HG03469 (cell line): ENCODE results near the gene LTA.
"Not testable (repeated sequence)": the region's sequence is repeated elsewhere in the genome, so short reads cannot be mapped to it uniquely, and the experiment has no call there.

Experiments used
- ATAC-seq: cut with Tn5 transposase; IDR thresholded peaks from one replicate; pipeline ENCODE4 v1.9.1; 2021; ENCODE audit warnings: mild to moderate bottlenecking, moderate library complexity, moderate number of reproducible peaks; ENCODE audit not compliant: unreplicated experiment

LTA gene

DNA sequence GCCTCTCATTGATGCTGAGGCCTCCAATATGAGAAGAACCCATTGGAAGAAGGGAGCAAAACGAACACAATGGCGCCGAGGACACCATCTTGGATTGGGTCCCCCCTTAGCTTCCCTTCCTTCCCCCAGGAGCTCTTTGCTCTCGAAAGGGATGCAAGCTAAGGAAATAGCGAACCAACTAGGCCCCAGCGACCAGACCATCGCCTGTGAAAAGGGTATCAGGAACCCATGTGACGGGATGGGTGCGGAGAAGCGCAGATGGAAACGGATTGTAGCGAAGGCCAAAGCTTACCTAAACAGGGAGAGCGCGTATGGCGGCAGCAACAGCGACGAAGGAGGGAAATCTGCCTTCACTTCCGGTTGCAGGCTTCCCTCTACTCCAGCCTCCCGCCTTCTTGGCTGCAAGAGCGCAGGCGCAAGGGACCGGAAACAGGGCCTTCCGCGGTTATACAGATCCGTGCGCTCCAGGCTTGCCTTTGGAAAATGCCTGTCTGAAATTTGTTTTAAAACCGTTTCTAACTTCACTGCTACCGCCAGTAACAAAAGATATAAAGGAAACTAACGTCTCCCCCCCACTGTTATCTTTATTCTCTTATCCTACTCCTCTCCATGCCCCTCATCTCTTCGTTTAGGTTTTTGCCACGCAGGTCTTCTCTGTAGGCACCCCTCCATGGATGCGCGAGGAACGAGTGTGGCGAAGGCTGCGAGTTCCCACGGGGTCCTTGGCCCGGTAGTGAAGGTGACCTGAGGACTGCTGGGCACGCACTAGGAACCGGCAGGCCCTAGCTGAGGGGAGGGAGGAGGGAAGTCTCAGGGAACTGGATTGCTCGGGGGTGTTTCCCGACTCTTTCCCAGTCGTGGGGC, 30.2 kb upstream of the LTA start, which contains the start of gene DDX39B:
TSS of gene DDX39B (minus strand) at position 346 of the 864 bp plus-strand sequence. CDS start 1,471 bp downstream, outside the sequence.
- ATAC-seq: peak; percentile 44

DNA sequence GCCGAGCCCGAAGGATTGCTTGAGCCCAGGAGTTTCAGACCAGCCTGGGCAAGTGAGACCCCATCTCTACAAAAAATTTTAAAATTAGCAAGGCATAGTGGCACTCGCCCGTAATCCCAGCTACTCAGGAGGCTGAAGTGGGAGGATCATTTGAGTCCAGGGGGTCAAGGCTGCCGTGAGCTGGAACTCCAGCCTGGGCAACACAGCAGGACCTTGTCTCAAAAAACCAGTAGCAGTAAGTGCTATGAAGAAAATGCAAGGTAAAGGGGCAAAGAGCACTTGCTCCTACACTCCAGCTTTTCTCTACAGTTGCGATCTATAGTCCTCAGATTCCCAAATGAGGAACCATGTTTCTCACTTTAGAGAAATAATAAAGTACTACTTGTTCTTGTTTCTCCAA, 28.4 kb upstream of the LTA start:
- no peak for ATAC-seq

- no peak for ATAC-seq
These were observed 27.4 kb upstream of the LTA start for GRCh38 chr6:31544676-31545075.

- no peak for ATAC-seq
These were observed 26.8 kb upstream of the LTA start for GRCh38 chr6:31545291-31545690.

DNA sequence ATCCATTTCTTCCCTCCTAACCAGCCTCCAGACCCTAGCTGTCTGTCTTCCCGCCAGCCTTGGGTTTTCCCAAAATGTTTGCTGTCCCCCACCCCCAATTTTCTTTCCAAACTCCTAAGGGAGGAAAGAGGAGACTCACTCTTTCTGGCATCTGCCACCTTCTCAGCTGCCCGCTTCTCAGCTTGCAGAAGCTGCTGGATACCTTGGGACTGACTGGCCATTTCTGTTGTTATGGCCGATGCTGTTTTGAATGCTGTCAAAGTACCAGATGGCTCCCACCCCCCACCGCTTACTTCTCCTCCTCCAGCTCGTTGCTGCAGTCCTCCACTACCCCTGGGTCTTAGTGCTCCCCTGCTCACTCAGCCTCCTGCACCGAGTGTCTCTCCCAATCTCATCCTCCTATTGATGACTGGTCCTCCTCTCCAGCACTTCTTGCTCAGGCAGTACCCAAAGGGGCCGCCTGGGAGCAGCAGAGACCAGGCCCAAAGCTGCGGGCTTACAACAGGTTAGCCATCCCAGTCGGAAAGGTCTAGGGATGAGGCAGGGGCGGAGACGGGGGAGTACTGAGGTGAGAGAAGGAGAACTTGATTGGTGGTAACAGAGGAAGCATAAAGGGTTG, 25.6 kb upstream of the LTA start, which contains the start of gene ATP6V1G2:
TSS of gene ATP6V1G2 (minus strand) at position 270 of the 619 bp plus-strand sequence. CDS start at position 221, 49 bp downstream.
- peak; percentile 30 for ATAC-seq

DNA sequence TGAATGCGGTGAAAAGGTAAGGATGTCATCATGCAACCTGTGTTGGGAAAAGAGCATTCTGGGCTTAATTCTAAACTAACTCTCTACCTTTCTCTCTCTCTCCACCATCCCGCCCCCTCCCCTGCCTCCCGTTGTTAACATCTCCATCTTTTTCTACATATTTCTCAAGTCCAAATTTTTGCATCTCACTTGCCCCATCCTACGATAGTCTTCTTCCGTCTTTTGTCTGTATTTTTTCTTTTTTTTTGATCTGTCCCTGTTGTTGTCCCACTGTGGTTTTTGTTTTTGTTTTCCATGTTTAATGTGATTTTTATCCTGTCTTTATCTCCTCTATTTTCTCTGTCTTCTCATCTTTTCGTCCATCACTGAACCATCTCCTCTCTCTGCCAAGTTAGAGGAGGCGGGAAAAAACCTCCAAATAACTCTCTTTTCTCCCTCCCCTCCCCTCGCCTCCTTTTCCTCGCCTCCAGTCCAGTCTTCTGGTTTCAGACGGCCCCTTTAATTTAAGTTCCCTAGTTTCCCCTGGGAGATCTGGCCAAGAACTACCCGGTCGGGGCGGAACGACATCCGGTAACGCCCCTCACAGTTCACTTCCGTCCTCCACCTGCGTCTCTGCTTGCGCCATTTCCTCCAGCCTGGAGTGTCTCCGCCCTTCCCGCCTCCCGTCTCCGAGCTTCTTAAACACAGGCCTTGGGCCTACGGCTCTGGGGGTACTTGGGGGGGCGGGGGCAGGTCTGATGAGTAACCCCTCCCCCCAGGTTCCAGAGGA, 24.9 kb upstream of the LTA start, which contains the start of gene NFKBIL1:
TSS of gene NFKBIL1 (plus strand) at position 651 of the 769 bp plus-strand sequence. CDS start at position 738, 87 bp downstream.
- ATAC-seq: peak; percentile 38

DNA sequence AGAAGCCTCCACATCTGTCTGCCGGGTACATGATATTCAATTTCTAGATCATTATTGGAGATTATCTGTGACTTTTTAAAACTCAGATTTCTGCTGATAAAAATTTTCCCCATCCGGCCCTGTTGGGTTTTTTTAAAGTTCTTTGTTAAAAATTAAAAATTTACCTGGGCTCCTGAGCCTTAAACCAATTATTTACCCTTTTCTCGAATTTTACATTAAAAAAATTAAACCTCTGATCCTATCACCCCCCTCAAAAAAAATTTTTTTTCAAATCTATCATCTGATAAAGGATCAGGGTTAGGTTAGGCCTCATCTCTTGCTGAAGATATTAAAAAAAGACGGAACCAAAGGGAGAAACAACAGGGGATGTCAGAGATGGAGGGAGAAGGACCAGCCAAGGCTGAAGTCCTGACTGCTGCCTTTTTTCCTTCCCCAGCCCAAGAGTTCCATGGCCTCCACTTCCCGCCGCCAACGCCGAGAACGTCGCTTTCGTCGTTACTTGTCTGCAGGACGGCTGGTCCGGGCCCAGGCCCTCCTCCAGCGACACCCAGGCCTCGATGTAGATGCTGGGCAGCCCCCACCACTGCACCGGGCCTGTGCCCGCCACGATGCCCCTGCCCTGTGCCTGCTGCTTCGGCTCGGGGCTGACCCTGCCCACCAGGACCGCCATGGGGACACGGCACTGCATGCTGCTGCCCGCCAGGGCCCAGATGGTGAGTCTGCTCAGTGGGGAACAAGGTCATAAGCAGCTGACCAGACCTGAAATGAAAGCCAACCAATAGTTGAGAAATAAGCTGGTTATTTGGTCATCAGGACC, 24.2 kb upstream of the LTA start:
- ATAC-seq: no peak

GRCh38 chr6:31548544-31548873, 23.6 kb upstream of the LTA start:
- ATAC-seq: no peak

- not testable (repeated sequence) for ATAC-seq
These were observed 20.7 kb upstream of the LTA start for GRCh38 chr6:31551371-31551770.

DNA sequence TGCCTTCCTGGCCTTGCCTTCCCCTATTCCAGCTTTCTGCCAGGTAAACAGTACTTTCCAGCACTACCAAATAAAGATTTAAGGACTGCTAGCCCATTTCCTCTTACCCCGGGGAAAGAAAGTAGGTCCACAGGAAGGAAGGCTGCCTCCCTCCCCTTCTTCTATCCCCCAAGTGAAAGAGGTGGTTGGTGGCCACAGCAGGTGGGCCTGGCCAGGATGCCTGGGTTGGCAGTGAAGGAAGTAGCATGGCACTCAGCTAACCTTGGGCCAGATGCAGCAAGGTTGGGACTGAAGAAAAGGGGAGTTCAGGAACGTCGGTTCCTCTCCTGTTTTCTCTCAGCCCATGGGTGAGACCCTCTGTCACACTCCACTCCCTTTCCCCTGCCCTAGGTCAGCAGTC, 15.8 kb upstream of the LTA start:
- no peak for ATAC-seq

GRCh38 chr6:31557443-31558317, 14.4 kb upstream of the LTA start:
- no peak for ATAC-seq

- ATAC-seq: no peak
These were observed 13.8 kb upstream of the LTA start for GRCh38 chr6:31558318-31558625.

DNA sequence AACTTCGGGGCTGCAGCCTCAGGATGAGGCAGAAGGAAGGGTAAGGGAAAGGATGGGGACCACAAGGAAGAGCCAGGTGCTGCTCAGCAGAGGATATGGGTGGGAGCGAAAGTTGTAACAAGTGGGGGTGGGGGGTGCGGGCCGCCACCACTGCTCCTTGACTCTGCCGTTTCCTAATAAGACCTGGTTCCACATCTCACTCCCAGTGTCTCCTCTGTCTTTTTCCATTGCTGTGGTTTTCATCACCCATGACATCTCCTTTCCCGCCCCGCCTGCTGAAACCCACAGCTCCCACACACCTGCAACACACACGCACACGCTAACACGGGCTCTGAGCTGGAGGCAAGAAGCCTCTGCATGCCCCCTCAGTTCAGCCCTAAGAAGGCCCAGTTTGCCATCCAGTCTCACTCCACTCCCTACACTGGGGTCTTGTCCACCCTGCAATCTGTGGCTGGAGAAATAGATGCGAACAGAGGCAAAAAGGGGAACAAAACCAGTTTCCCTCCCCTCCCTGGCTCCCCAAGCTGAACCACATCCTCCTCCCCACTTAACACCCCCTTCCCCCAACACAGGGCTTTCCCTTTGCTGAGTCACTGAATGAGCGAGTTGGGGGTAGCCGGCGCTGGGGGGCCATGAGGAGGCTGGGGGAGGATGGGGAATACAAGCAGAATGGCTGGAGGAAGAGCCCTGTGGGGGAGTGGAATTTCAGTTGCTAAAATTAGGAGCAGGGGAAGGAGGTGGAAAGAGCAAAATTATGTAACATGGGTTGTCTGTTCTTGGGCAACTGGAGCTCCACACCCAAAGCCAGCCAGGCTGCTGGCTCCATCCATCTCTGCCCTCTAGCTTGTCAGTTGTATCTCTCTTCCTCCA, 13.2 kb upstream of the LTA start:
- no peak for ATAC-seq

DNA sequence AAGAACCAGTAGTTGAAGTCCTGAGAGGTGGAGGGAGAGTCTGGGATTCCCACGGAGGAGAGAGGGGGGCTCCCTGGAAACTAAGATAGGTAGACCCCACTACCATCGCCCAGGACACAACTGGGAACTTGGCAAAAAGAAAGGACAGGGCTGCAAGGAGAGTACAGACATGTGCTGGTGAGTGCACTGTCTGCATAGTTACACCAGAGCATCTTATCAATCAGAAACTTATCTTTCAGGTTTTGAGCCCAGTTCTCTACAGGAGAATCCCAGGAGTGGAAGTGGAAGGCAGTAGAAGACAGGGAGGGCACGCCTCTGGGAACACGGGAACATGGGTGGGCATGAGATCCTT, 12.5 kb upstream of the LTA start:
- ATAC-seq: no peak

GRCh38 chr6:31559958-31560696, 12.0 kb upstream of the LTA start:
- ATAC-seq: peak; percentile 36

DNA sequence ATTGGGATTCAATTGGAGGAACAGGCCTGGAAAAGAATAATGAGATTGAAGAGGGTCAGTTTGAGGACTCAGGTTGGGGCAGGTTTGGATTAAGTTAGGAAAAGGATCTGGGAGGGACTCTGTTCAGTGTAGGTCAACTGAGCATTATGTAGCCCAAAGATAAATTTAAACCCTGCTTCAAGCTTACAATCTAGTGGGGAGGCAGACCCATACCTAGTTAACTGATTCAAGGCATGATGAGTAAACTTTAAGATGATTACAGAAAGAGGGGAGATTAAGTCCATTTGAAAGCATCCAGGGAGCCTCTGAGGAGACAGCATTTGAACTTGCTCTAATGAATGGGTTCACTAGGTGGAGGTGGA, 11.4 kb upstream of the LTA start:
- no peak for ATAC-seq

GRCh38 chr6:31567531-31568370, 4.3 kb upstream of the LTA start:
- ATAC-seq: no peak
